HL-60 (cell line): ENCODE measurements around the gene TENM3.

Source experiments
- DNase-seq, 2 experiments: peaks; one replicate each; pipeline ENCODE4 v3.0.0-alpha.2; 2010 to 2020; ENCODE audit warnings: low read depth in 1 of 2, low spot score in 1 of 2
- H3K27ac ChIP-seq: fragments of 250-450 bp; sonication (Bioruptor Pico); replicated peaks from 2 replicates; pipeline ENCODE4 v1.5.1; 2020; ENCODE audit warnings: mild to moderate bottlenecking, moderate library complexity
- H3K27me3 ChIP-seq: fragments of 250-450 bp; sonication (Bioruptor Pico); 2 replicates; pipeline ENCODE4 v1.5.1; 2021; ENCODE audit warnings: mild to moderate bottlenecking, moderate library complexity; ENCODE audit not compliant: insufficient read depth, poor library complexity, severe bottlenecking
- H3K4me3 ChIP-seq: replicated peaks from 2 replicates; pipeline ENCODE4 v1.5.1; 2011; ENCODE audit warnings: mild to moderate bottlenecking, control low read depth, low read length; ENCODE audit not compliant: insufficient read depth
- CTCF ChIP-seq: IDR thresholded peaks from one replicate; pipeline ENCODE4 v1.5.1; 2011; ENCODE audit warnings: low read length, control low read depth, inconsistent platforms; ENCODE audit not compliant: insufficient read depth
- GABPA ChIP-seq: IDR thresholded peaks from 2 replicates; pipeline ENCODE4 v1.6.1; 2012; ENCODE audit warnings: low read depth
- POLR2AphosphoS5 ChIP-seq: IDR thresholded peaks from 2 replicates; pipeline ENCODE4 v1.6.1; 2012; ENCODE audit warnings: low read depth
- REST ChIP-seq: IDR thresholded peaks from 2 replicates; pipeline ENCODE4 v1.6.1; 2012; ENCODE audit warnings: low read depth; ENCODE audit not compliant: insufficient replicate concordance
- SPI1 ChIP-seq: IDR thresholded peaks from 2 replicates; pipeline ENCODE4 v1.6.1; 2012; ENCODE audit warnings: low read depth, mild to moderate bottlenecking, borderline replicate concordance

TENM3 gene

GRCh38 chr4:182448281-182449151, 205.3 kb downstream of the TENM3 start:
- Histone ChIP-seq H3K4me3 (no peak overlapping the region), H3K27ac (no peak overlapping the region), H3K27me3 (peaks cover 37% of the 10 kb centered on the region)
- TF ChIP-seq POLR2AphosphoS5 (no peak), GABPA (no peak), REST (no peak)
- peak in 1 of 2 experiments; percentile 6 for DNase-seq

- Histone ChIP-seq H3K27ac (no peak overlapping the region), H3K4me3 (no peak overlapping the region), H3K27me3 (peaks cover 40% of the 10 kb centered on the region)
- no peak for DNase-seq
- no peak for TF ChIP-seq REST
- TF ChIP-seq SPI1, result no peak
Measured at GRCh38 chr4:182449186-182449929, 206.2 kb downstream of the TENM3 start.

GRCh38 chr4:182449930-182450439, 206.8 kb downstream of the TENM3 start:
- DNase-seq, result no peak
- Histone ChIP-seq H3K27me3 (peaks cover 40% of the 10 kb centered on the region), H3K4me3 (no peak overlapping the region), H3K27ac (no peak overlapping the region)
- TF ChIP-seq CTCF, result no peak
- no peak for TF ChIP-seq SPI1
- no peak for TF ChIP-seq GABPA
- no peak for TF ChIP-seq REST
- no peak for TF ChIP-seq POLR2AphosphoS5
